ENCODE results near the gene IL12RB1. TPM values are rescaled to one million over a fixed set of nuclear protein-coding genes. Genes with fewer than 3 reads are reported as not detected.
"Not testable (repeated sequence)": the region's sequence is repeated elsewhere in the genome, so short reads cannot be mapped to it uniquely, and the experiment has no call there.

The IL12RB1 gene
- polyA plus RNA-seq, 6 donors from 2014 or later = 5.8 to 15.8 (median 8.1) TPM

DNA sequence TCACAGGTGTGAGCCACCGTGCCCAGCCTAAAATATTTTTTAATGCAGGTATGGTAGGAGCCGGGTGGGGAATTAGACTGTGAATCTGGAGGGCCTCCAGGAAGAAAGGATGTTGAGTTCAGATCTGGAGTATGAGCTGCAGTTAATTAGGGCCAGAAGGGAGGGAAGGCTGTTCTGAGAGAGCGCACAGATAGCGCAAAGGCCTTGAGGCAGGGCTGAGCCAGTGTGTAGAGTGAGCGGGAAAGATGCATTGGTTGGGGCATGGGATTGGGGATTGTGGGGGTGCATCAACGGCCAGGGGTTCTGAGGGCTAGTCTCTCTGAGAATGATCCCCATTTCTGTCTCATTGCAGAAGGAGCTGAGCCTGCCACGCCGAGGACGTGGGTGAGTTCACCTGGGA lies 20.5 kb upstream of the IL12RB1 start:
- no peaks in the 10 kb centered on the region for H3K36me3 Mint-ChIP-seq
- peak overlapping the region; percentile 13 to 97 (median 94) for H3K27ac Mint-ChIP-seq
- H3K4me3 Mint-ChIP-seq = peak overlapping the region in 7 of 8 donors; percentile 76 to 94 (median 86)
- no peaks in the 10 kb centered on the region for H3K9me3 Mint-ChIP-seq
- ATAC-seq (ENCODE audit: low read depth in 2 of 2) (no peak), DNase-seq (no peak)
- H3K4me1 Mint-ChIP-seq = peaks cover 36 to 75% (median 47%) of the 10 kb centered on the region in 3 donors
- no peaks in the 10 kb centered on the region for H3K27me3 Mint-ChIP-seq

GRCh38 chr19:18105259-18105658 lies 18.5 kb upstream of the IL12RB1 start:
- H3K27ac Mint-ChIP-seq = peak overlapping the region in 2 of 6 donors; percentile 93 to 95
- H3K4me3 Mint-ChIP-seq = peak overlapping the region in 7 of 8 donors; percentile 15 to 91 (median 82)

GRCh38 chr19:18104793-18105131 lies 18.0 kb upstream of the IL12RB1 start:
- ATAC-seq (ENCODE audit: low read depth in 2 of 2) (no peak), DNase-seq (no peak)
- Mint-ChIP-seq H3K27ac (peak overlapping the region; percentile 71 to 95 (median 86)), H3K9me3 (no peaks in the 10 kb centered on the region), H3K4me3 (peak overlapping the region; percentile 75 to 91 (median 84)), H3K27me3 (no peaks in the 10 kb centered on the region), H3K4me1 (peaks cover 43 to 82% (median 66%) of the 10 kb centered on the region in 3 donors), H3K36me3 (no peaks in the 10 kb centered on the region)

More at GRCh38 chr19:18105259-18105658, 18.5 kb upstream of the IL12RB1 start:
- H3K27me3 Mint-ChIP-seq; ATAC-seq (ENCODE audit: low read depth in 2 of 2); DNase-seq; H3K9me3 Mint-ChIP-seq; H3K36me3 Mint-ChIP-seq: not testable (repeated sequence)
- H3K4me1 Mint-ChIP-seq = peaks cover 41 to 77% (median 62%) of the 10 kb centered on the region in 3 donors

DNA sequence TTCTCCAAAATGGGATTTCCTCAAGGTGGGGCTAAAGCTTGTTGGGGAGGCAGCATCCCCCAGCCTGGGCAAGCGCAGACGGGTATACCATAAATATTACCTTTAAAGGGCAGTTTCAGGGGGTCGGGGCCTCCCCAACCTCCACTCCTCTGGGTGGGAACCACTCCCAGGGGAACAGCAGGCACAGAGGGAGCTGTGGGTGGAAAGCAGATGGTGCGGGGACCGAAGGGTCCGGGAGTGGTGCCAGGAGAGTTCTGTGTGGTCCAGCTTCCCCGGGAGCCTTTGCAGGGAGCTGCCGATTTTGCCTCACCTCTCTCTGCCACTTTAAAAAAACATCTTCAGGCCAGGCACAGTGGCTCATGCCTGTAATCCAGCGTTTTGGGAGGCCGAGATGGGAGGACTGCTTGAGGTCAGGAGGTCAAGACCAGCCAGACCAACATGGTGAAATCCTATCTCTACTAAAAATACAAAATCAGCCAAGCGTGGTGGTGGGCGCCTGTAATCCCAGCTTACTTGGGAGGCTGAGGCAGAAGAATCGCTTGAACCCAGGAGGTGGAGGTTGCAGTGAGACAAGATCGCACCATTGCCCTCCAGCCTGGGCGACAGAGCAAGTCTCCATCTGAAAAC lies 16.3 kb upstream of the IL12RB1 start:
- DNase-seq (no peak), ATAC-seq (ENCODE audit: low read depth in 2 of 2) (no peak)
- H3K4me1 Mint-ChIP-seq = peaks cover 44 to 82% (median 66%) of the 10 kb centered on the region in 3 donors
- no peaks in the 10 kb centered on the region for H3K27me3 Mint-ChIP-seq
- peak overlapping the region in 4 of 6 donors; percentile 14 to 93 (median 42) for H3K27ac Mint-ChIP-seq
- H3K9me3 Mint-ChIP-seq = no peaks in the 10 kb centered on the region
- peak overlapping the region in 7 of 8 donors; percentile 32 to 91 (median 74) for H3K4me3 Mint-ChIP-seq
- H3K36me3 Mint-ChIP-seq = no peaks in the 10 kb centered on the region

DNA sequence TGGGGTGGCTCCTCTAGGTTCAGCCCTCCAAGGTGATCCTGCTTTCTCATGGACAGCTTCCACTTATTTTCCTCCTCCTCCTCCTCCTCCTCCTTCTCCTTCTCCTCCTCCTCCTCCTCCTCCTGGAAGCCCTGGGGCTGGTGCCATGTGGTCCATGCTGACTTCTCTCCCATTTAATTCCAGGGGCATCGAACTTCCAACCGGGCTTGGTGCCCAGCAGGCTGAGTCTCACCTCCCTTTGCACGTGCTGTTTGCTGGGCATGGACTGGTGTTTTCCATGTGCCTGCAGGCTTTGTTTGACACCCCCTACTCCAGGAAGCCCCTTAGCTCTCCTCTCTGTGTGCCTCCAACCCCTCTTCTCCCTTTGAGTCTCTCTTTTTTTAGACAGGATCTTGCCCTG lies 14.5 kb upstream of the IL12RB1 start:
- Mint-ChIP-seq H3K27ac (peak overlapping the region in 4 of 6 donors; percentile 42 to 98 (median 68)), H3K9me3 (no peaks in the 10 kb centered on the region), H3K36me3 (no peaks in the 10 kb centered on the region), H3K4me3 (peak overlapping the region in 6 of 8 donors; percentile 19 to 98 (median 46)), H3K27me3 (no peaks in the 10 kb centered on the region), H3K4me1 (peaks cover 34 to 72% (median 57%) of the 10 kb centered on the region in 3 donors)
- ATAC-seq (ENCODE audit: low read depth in 2 of 2) (no peak), DNase-seq (no peak)

DNA sequence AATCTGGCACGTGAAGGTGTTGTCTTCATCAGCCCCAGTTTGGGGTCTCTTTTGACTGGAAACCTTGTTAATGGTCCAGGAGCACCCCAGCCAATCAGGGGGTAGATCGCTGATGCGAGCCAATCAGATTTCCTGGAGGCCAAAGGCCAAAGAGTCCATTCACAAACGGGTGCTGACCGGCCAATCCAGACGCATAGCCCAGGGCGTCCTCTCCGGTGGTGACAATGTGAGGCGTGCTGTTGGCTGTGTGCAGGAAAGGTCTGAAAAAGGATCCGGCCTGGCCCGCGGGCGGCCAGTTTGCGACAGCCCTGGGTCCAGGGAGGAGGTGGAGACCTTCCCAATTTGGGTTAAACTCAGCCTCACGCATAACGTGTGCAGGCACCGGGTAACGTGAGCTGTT lies 14.0 kb upstream of the IL12RB1 start:
- Mint-ChIP-seq H3K27ac (peak overlapping the region in 2 of 6 donors; percentile 42 to 89), H3K4me3 (peak overlapping the region in 3 of 8 donors; percentile 23 to 98 (median 30)), H3K27me3 (no peaks in the 10 kb centered on the region), H3K36me3 (no peaks in the 10 kb centered on the region), H3K4me1 (peaks cover 34 to 71% (median 56%) of the 10 kb centered on the region in 3 donors), H3K9me3 (no peaks in the 10 kb centered on the region)
- no peak for DNase-seq
- no peak for ATAC-seq (ENCODE audit: low read depth in 2 of 2)

DNA sequence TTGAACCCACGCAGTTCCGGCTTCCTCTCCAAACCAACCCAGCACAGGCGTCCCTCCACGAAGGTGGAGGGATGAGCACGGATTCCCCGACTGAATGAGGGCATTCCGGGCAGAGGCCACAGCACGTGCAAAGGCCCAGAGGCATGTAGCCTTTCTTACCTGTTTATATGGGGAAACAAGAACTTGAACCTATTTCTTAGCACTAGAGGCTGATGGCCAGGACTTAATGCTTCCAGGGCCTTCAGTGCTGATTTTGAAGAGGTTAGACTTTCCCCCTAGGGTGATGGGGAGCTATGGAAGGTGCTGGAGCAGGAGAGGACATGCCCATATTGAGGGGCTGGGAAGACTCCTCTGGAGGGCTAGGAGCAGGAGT lies 12.9 kb upstream of the IL12RB1 start:
- no peaks in the 10 kb centered on the region for H3K27me3 Mint-ChIP-seq
- peaks cover 32 to 66% (median 50%) of the 10 kb centered on the region in 3 donors for H3K4me1 Mint-ChIP-seq
- peak overlapping the region; percentile 43 to 99 (median 98) for H3K27ac Mint-ChIP-seq
- no peaks in the 10 kb centered on the region for H3K36me3 Mint-ChIP-seq
- DNase-seq (no peak), ATAC-seq (ENCODE audit: low read depth in 2 of 2) (no peak)
- H3K4me3 Mint-ChIP-seq = peak overlapping the region; percentile 86 to 98 (median 96)
- no peaks in the 10 kb centered on the region for H3K9me3 Mint-ChIP-seq

DNA sequence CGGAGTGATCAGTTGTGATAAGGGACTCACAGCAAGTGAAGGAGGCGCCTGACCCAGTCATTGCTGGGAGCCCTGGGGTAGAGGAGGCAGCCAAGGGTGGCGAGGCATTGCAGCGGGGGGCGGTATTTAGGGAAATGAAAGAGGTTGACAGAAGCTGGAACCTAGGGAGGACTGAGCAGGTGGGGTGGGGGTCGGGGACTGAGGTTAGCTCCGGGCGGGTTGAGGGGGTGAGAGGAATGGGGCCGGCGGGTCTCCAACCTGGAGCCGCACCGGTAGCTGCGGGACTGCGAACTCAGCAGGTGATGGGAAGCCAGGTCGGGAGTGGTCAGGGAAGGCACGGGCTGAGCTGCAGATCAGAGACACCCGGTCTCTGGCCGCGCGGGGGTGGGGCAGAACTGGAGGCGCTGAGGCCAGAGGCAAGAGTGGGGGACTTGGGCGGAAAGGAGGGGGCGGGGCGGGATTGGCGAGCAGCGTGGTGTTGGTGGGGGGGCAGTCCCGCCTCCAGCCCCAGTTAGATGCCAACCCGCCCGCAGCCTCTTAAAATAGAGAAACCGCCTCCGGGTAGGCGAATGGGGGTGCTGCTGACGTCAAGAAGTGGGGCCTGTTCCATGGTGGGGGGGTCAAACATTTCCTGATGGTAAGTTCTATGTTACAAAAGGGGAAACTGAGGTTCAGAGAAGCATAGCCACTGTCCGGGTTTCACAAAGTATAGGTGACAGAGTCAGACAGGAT lies 12.3 kb upstream of the IL12RB1 start:
- H3K9me3 Mint-ChIP-seq = no peaks in the 10 kb centered on the region
- peak overlapping the region; percentile 86 to 98 (median 96) for H3K4me3 Mint-ChIP-seq
- peak overlapping the region; percentile 93 to 99 (median 98) for H3K27ac Mint-ChIP-seq
- no peaks in the 10 kb centered on the region for H3K27me3 Mint-ChIP-seq
- DNase-seq (peak; percentile 87), ATAC-seq (ENCODE audit: low read depth in 2 of 2) (peak; percentile 79 to 82)
- peaks cover 30 to 63% (median 46%) of the 10 kb centered on the region in 3 donors for H3K4me1 Mint-ChIP-seq
- no peaks in the 10 kb centered on the region for H3K36me3 Mint-ChIP-seq

- Mint-ChIP-seq H3K4me1 (peaks cover 26 to 61% (median 40%) of the 10 kb centered on the region in 3 donors), H3K36me3 (no peaks in the 10 kb centered on the region), H3K27me3 (no peaks in the 10 kb centered on the region), H3K4me3 (peak overlapping the region; percentile 86 to 98 (median 96)), H3K27ac (peak overlapping the region; percentile 93 to 99 (median 98)), H3K9me3 (no peaks in the 10 kb centered on the region)
- ATAC-seq (ENCODE audit: low read depth in 2 of 2) (peak; percentile 22), DNase-seq (no peak)
Measured at GRCh38 chr19:18097993-18098890, 11.5 kb upstream of the IL12RB1 start.

- H3K27me3 Mint-ChIP-seq = no peaks in the 10 kb centered on the region
- no peaks in the 10 kb centered on the region for H3K36me3 Mint-ChIP-seq
- H3K4me1 Mint-ChIP-seq = peaks cover 26 to 63% (median 40%) of the 10 kb centered on the region in 3 donors
- H3K4me3 Mint-ChIP-seq = peak within 1 kb of the TSS; percentile 86 to 98 (median 96)
- DNase-seq = peak; percentile 92
- no peaks in the 10 kb centered on the region for H3K9me3 Mint-ChIP-seq
- peak; percentile 71 to 76 for ATAC-seq (ENCODE audit: low read depth in 2 of 2)
- peak within 1 kb of the TSS; percentile 93 to 99 (median 98) for H3K27ac Mint-ChIP-seq
Measured at GRCh38 chr19:18097217-18097992, 10.7 kb upstream of the IL12RB1 start, which contains the start of gene MAST3. Gene MAST3 (plus strand): TSS chr19:18097778. CDS start chr19:18097793, 15 bp downstream.

DNA sequence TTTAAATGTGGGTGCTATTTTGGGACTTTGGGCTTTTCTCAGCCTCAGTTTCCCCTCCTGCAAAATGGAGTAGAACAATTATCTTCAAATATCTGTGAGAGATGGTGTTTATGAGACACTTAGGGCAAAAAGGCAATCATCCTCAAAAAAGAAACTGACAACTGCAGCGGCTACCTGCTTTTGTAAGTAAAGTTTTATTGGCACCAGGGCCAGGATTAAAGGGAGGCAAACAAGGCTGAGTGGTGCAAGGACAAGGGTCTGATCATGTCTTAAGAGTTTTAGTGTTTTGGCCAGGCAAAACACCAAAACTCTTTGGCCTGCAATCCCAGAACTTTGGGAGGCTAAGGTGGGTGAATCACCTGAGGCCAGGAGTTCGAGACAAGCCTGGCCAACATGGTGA lies 9.5 kb upstream of the IL12RB1 start:
- Mint-ChIP-seq H3K27me3 (no peaks in the 10 kb centered on the region), H3K4me3 (peak overlapping the region in 5 of 8 donors; percentile 20 to 75 (median 42)), H3K27ac (peak overlapping the region in 3 of 6 donors; percentile 47 to 66 (median 57)), H3K36me3 (no peaks in the 10 kb centered on the region), H3K4me1 (peaks cover 25 to 70% (median 37%) of the 10 kb centered on the region in 3 donors), H3K9me3 (no peaks in the 10 kb centered on the region)
- DNase-seq (no peak), ATAC-seq (ENCODE audit: low read depth in 2 of 2) (no peak)

DNA sequence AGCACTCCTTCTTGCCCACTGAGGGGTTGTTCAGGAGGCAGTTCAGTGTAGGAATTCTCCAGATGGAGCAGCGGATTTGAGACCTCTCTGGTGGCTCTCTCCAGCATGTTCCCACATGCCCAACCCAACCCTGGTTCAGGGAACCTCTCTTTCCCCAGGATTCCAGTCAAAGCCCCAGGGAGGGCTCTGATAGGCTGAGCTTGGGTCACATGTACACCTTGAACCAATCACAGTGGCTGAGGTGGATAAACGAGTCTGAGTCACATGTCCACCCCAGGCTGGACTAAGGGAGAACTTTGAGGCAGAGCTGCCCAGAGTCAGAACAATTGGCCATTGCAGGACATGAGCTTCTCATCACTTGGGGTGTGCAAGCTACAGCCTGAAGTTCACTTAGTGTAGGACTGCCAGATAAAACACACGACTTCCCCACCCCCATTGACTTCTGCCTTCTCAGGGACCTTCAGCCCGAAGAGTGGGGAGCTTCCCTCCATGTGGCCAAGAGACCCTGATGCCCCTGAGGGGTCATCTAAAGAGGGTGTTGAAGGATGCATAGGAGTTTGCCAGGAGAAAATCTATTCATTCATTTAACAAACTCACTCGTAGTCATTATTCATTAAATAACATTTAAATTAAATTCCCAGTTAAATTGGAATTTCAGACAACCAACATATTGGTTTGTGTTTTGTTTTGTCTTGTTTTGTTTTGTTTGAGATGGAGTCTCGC lies 6.9 kb upstream of the IL12RB1 start:
- peak overlapping the region in 3 of 6 donors; percentile 16 to 69 (median 42) for H3K27ac Mint-ChIP-seq
- no peak for ATAC-seq (ENCODE audit: low read depth in 2 of 2)
- DNase-seq = no peak
- no peaks in the 10 kb centered on the region for H3K27me3 Mint-ChIP-seq
- H3K4me3 Mint-ChIP-seq = peak overlapping the region in 1 of 8 donors; percentile 38
- H3K9me3 Mint-ChIP-seq = no peaks in the 10 kb centered on the region
- peaks cover 34 to 72% (median 37%) of the 10 kb centered on the region in 3 donors for H3K4me1 Mint-ChIP-seq
- H3K36me3 Mint-ChIP-seq = no peaks in the 10 kb centered on the region
